H1 (cell line): ENCODE data around the gene POGK. TPM values are rescaled to one million over a fixed set of nuclear protein-coding genes. Genes with fewer than 3 reads are reported as not detected.

Experiments
- CTCF ChIA-PET: fragments of 300-600 bp; sonication (Branson Sonifier 250); formaldehyde crosslinking; loops from one replicate; lab custom pipeline; 2021; ENCODE audit not compliant: partially characterized antibody; lab: Charles Lee
- POLR2A ChIA-PET: fragments of 300-600 bp; sonication (Branson Sonifier 250); formaldehyde crosslinking; loops from one replicate; lab custom pipeline; 2021; ENCODE audit warnings: inconsistent platforms; ENCODE audit not compliant: partially characterized antibody; lab: Charles Lee
- DNase-seq, 2 experiments: peaks; one replicate each; pipeline versions ENCODE4 v3.0.0 to v3.0.0-alpha.2; 2010 to 2022; ENCODE audit warnings: low spot score in 2 of 2, low read depth in 1 of 2, mixed read lengths in 1 of 2
- FAIRE-seq: peaks from 2 replicates; lab custom pipeline; 2011; peaks lifted over from hg19 to GRCh38; lab: Jason Lieb, UNC
- H2AFZ ChIP-seq: 2 replicates; pipeline ENCODE4 v1.8.1; 2012; ENCODE audit warnings: low read length, inconsistent platforms
- H2AK5ac ChIP-seq: 2 replicates; pipeline ENCODE4 v1.6.1; 2013; ENCODE audit warnings: low read depth, low read length
- H2BK120ac ChIP-seq: replicated peaks from 2 replicates; pipeline ENCODE3; 2013; ENCODE audit warnings: low read depth, low read length, inconsistent platforms
- H2BK12ac ChIP-seq: 2 replicates; pipeline ENCODE4 v1.6.1; 2013; ENCODE audit warnings: low read depth, low read length
- H2BK15ac ChIP-seq: 2 replicates; pipeline ENCODE4 v1.6.1; 2013; ENCODE audit warnings: low read length
- H2BK20ac ChIP-seq: 2 replicates; pipeline ENCODE4 v1.6.1; 2013; ENCODE audit warnings: low read length
- H2BK5ac ChIP-seq: 2 replicates; pipeline ENCODE4 v1.6.1; 2013; ENCODE audit warnings: low read depth, low read length
- H3K14ac ChIP-seq: 2 replicates; pipeline ENCODE4 v1.6.1; 2013; ENCODE audit warnings: inconsistent platforms; ENCODE audit not compliant: insufficient read length
- H3K18ac ChIP-seq: 2 replicates; pipeline ENCODE4 v1.6.1; 2013; ENCODE audit warnings: low read length; ENCODE audit errors: extremely low read depth
- H3K23ac ChIP-seq: 2 replicates; pipeline ENCODE4 v1.6.1; 2013; ENCODE audit warnings: inconsistent platforms; ENCODE audit not compliant: insufficient read length
- H3K23me2 ChIP-seq: 2 replicates; pipeline ENCODE4 v1.6.1; 2013; ENCODE audit warnings: low read depth, low read length
- H3K27ac ChIP-seq: 2 replicates; pipeline ENCODE4 v1.6.1; 2011; ENCODE audit warnings: low read depth, low read length, inconsistent platforms
- H3K27me3 ChIP-seq, 4 experiments: replicated peaks in 1 of 4; 1 replicate in 1 of 4; 2 replicates in 3 of 4; pipeline versions ENCODE4 v1.6.1 to v1.8.1; 2011 to 2013; ENCODE audit warnings: low read length in 3 of 4, mild to moderate bottlenecking in 3 of 4, inconsistent platforms in 2 of 4, mixed read lengths in 2 of 4, moderate library complexity in 1 of 4; ENCODE audit not compliant: control insufficient read depth in 3 of 4, insufficient read depth in 3 of 4; ENCODE audit errors: extremely low read depth in 1 of 4
- H3K36me3 ChIP-seq, 4 experiments: 2 replicates each; pipeline versions ENCODE4 v1.6.1 to v1.8.1; 2011 to 2013; ENCODE audit warnings: mild to moderate bottlenecking in 4 of 4, low read length in 3 of 4, moderate library complexity in 2 of 4, control low read depth in 1 of 4, inconsistent platforms in 1 of 4; ENCODE audit not compliant: insufficient read depth in 4 of 4, control insufficient read depth in 2 of 4
- H3K4ac ChIP-seq: replicated peaks from 2 replicates; pipeline ENCODE3; 2013; ENCODE audit warnings: low read length, low read depth, mixed read lengths, inconsistent platforms; ENCODE audit not compliant: insufficient read length
- H3K4me1 ChIP-seq, 4 experiments: replicated peaks in 1 of 4; 1 replicate in 1 of 4; 2 replicates in 3 of 4; pipeline versions ENCODE4 v1.6.1 to v1.8.1; 2011 to 2013; ENCODE audit warnings: low read length in 3 of 4, inconsistent platforms in 2 of 4, mixed read lengths in 1 of 4; ENCODE audit not compliant: insufficient read depth in 4 of 4, control insufficient read depth in 3 of 4
- H3K4me2 ChIP-seq, 2 experiments: 2 replicates each; pipeline versions ENCODE4 v1.6.1 to v1.8.1; 2011 to 2013; ENCODE audit warnings: low read depth in 2 of 2, low read length in 2 of 2, control low read depth in 1 of 2, inconsistent platforms in 1 of 2, mild to moderate bottlenecking in 1 of 2; ENCODE audit not compliant: insufficient read depth in 1 of 2
- H3K4me3 ChIP-seq, 4 experiments: fragments of 200-600, 300-600 bp in 1 of 4; sonication (generic), shearing (Covaris generic), sonication (Bioruptor Twin) in 1 of 4; 2 replicates each; pipeline versions ENCODE4 v1.5.1 to v1.8.1; 2011 to 2016; ENCODE audit warnings: low read length in 4 of 4, low read depth in 3 of 4, control low read depth in 2 of 4, inconsistent platforms in 2 of 4, mild to moderate bottlenecking in 2 of 4, mixed read lengths in 1 of 4, moderate library complexity in 1 of 4; ENCODE audit not compliant: insufficient read depth in 2 of 4; ENCODE audit errors: extremely low read depth in 1 of 4
- H3K56ac ChIP-seq: replicated peaks from 2 replicates; pipeline ENCODE3; 2013; ENCODE audit warnings: low read depth, mild to moderate bottlenecking, mixed read lengths, low read length, inconsistent platforms; ENCODE audit not compliant: insufficient read length
- H3K79me1 ChIP-seq: 2 replicates; pipeline ENCODE4 v1.6.1; 2013; ENCODE audit warnings: low read depth, low read length, control low read depth
- H3K79me2 ChIP-seq, 2 experiments: 2 replicates each; pipeline versions ENCODE4 v1.6.1 to v1.8.1; 2012 to 2013; ENCODE audit warnings: low read length in 2 of 2, mild to moderate bottlenecking in 2 of 2, inconsistent platforms in 1 of 2; ENCODE audit not compliant: insufficient read depth in 2 of 2, control insufficient read depth in 1 of 2
- H3K9ac ChIP-seq, 4 experiments: replicated peaks in 1 of 4; 1 replicate in 1 of 4; 2 replicates in 3 of 4; pipeline versions ENCODE4 v1.6.1 to v1.8.1; 2011 to 2013; ENCODE audit warnings: low read depth in 3 of 4, low read length in 3 of 4, control low read depth in 2 of 4, mild to moderate bottlenecking in 2 of 4, moderate library complexity in 2 of 4, inconsistent platforms in 1 of 4; ENCODE audit errors: extremely low read depth in 1 of 4
- H3K9me3 ChIP-seq, 2 experiments: 2 replicates each; pipeline versions ENCODE4 v1.6.1 to v1.8.1; 2012 to 2013; ENCODE audit warnings: mild to moderate bottlenecking in 2 of 2, moderate library complexity in 2 of 2, control low read depth in 1 of 2, inconsistent platforms in 1 of 2, low read depth in 1 of 2, low read length in 1 of 2, mixed read lengths in 1 of 2; ENCODE audit not compliant: insufficient read depth in 2 of 2
- H4K20me1 ChIP-seq, 2 experiments: replicated peaks in 1 of 2; 2 replicates each; pipeline versions ENCODE3 to v1.8.1; 2011 to 2013; ENCODE audit warnings: inconsistent platforms in 2 of 2, low read length in 2 of 2, mild to moderate bottlenecking in 1 of 2; ENCODE audit not compliant: insufficient read depth in 2 of 2, control insufficient read depth in 1 of 2
- H4K5ac ChIP-seq: 2 replicates; pipeline ENCODE4 v1.6.1; 2013; ENCODE audit warnings: low read length, low read depth, mixed read lengths, inconsistent platforms; ENCODE audit not compliant: insufficient read length
- H4K8ac ChIP-seq: 2 replicates; pipeline ENCODE4 v1.8.0; 2013; ENCODE audit warnings: mild to moderate bottlenecking, moderate library complexity, low read length, inconsistent platforms; ENCODE audit not compliant: insufficient read depth; ENCODE audit errors: extremely low read depth
- H4K91ac ChIP-seq: replicated peaks from 2 replicates; pipeline ENCODE3; 2013; ENCODE audit warnings: low read length, mixed read lengths, inconsistent platforms; ENCODE audit not compliant: insufficient read length
- BRCA1 ChIP-seq: IDR thresholded peaks from 2 replicates; pipeline ENCODE4 v1.6.1; 2012; ENCODE audit warnings: low read depth, low read length, improper control_type of control experiment
- EZH2 ChIP-seq: fragments of 200-600 bp; sonication (generic); IDR thresholded peaks from 2 replicates; pipeline ENCODE4 v1.7.1; 2012; ENCODE audit warnings: low read depth, mild to moderate bottlenecking, moderate library complexity, low read length, inconsistent platforms; ENCODE audit not compliant: severe bottlenecking
- GTF2F1 ChIP-seq: IDR thresholded peaks from 2 replicates; pipeline ENCODE4 v1.6.1; 2012; ENCODE audit warnings: low read depth, low read length, improper control_type of control experiment, borderline replicate concordance
- NRF1 ChIP-seq: IDR thresholded peaks from 2 replicates; pipeline ENCODE4 v1.6.1; 2011; ENCODE audit warnings: mild to moderate bottlenecking, low read depth, low read length, improper control_type of control experiment
- WGBS, 2 experiments: shearing (Covaris generic) in 1 of 2; methylation state at CpG; one replicate each; pipeline versions ENCODE4 v1.1.6 to v1.1.7; 2013 to 2015; ENCODE audit warnings: low lambda C conversion rate in 2 of 2, mixed read lengths in 2 of 2, inconsistent platforms in 1 of 2, low coverage in 1 of 2, missing lambda C conversion rate in 1 of 2; ENCODE audit not compliant: insufficient replicate concordance in 2 of 2, insufficient coverage in 1 of 2, insufficient read length in 1 of 2; ENCODE audit errors: extremely low coverage in 1 of 2, missing lambda C conversion rate in 1 of 2; 5-methylcytosine and 5-hydroxymethylcytosine counted together
- polyA plus RNA-seq, 7 experiments: library from polyadenylated mRNA; depleted of rRNA in 3 of 7; stranded (reverse) in 5 of 7; unstranded in 2 of 7; fragments of >200 nt in 5 of 7; fragments of 200-250 nt in 2 of 7; gene quantifications; 1 replicate in 5 of 7; 2 replicates in 1 of 7; 4 replicates in 1 of 7; pipeline versions ENCODE4 v1.2.1 to v1.2.3, GENCODE V29; 2011 to 2013; ENCODE audit warnings: missing spikeins in 2 of 7, mixed read lengths in 2 of 7
- total RNA-seq: library from RNA; stranded (reverse); fragmentation: NEBNext Ultra II Directional; extraction: Animal tissue kit (Norgen Biotek cat#: 25700); gene quantifications from 2 replicates; pipeline ENCODE4 v1.2.1, GENCODE V29; 2021

Gene POGK
- total and polyA plus RNA-seq, 2 of the 8 experiments (the other 6 are each of a cell fraction or from before 2014, with no cell fraction given) = 16.9 to 40.3 TPM

DNA sequence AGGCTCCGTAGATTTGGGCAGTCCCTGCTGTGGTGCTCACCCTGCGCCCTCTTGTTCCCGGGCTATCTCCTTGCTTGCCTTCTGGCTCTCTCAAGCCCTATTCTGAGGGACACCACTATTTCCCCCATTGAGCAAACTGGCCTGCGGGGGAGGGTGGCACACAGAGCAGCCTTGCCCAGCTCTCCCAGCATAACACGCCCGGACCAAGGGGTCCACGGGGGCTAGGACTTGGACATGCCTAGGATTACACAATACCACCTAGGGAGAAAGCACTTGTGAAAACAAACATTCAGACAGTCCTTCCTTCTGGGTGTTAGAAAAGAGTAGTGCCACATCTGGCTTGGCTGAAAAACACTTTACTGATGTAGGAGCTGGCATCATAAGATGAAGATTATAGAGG, 29.4 kb downstream of the POGK start:
- Histone ChIP-seq H3K4me3 (no peak overlapping the region), H4K8ac (no peak overlapping the region; the same call in 1 of the 2 replicates), H3K14ac (no peak overlapping the region), H4K5ac (no peak overlapping the region), H3K4me1 (peaks cover 0 to 7% (median 1%) of the 10 kb centered on the region in 4 experiments; a peak in 3 of 7 replicates), H3K18ac (no peak overlapping the region), H3K56ac (no peak overlapping the region), H2BK15ac (no peak overlapping the region), H4K20me1 (peaks cover 0 to 10% of the 10 kb centered on the region in 2 experiments), H3K27ac (no peak overlapping the region), H3K9ac (no peak overlapping the region), H3K23ac (no peak overlapping the region), H3K27me3 (no peaks in the 10 kb centered on the region), H3K4ac (no peak overlapping the region), H3K9me3 (no peaks in the 10 kb centered on the region), H4K91ac (no peak overlapping the region), H3K79me1 (peaks cover 7% of the 10 kb centered on the region; the same call in 1 of the 2 replicates), H3K23me2 (no peaks in the 10 kb centered on the region), H2BK120ac (no peak overlapping the region), H2BK12ac (no peak overlapping the region), H2BK20ac (no peak overlapping the region), H2AK5ac (no peak overlapping the region), H2BK5ac (no peak overlapping the region), H3K79me2 (peaks cover 3 to 59% of the 10 kb centered on the region in 2 experiments; a peak in 3 of 4 replicates), H3K36me3 (peaks cover 0 to 39% (median 21%) of the 10 kb centered on the region in 4 experiments; a peak in 5 of 8 replicates), H2AFZ (no peak overlapping the region), H3K4me2 (no peak overlapping the region)
- DNase-seq = no peak
- 89% methylated on average over 7 of the region's 7 CpGs; no CpG with 5 or more reads in 1 of the 2 experiments for WGBS, 2 experiments
- ChIA-PET CTCF (interaction anchor here (1.0 to 1.6 kb wide), 2 partner anchors 15 to 190 kb away, joined by 3 to 7 read pairs; no protein-coding TSS in a partner anchor), POLR2A (interaction anchor here (0.6 to 1.9 kb wide), 6 partner anchors 10 to 219 kb away, joined by 3 to 7 read pairs (median 4); no protein-coding TSS in a partner anchor)
- FAIRE-seq = no peak
- TF ChIP-seq GTF2F1 = no peak
- TF ChIP-seq BRCA1 = no peak
- no peak for TF ChIP-seq NRF1
- no peak for TF ChIP-seq EZH2
